HEK293 (cell line): ENCODE results near the gene SOX11.

Source experiments
- CTCF ChIA-PET: fragments of 350-600 bp; formaldehyde crosslinking; extraction: SDS; loops from one replicate; lab custom pipeline; 2021; ENCODE audit warnings: antibody characterized with exemption; lab: Yijun Ruan, JAX
- POLR2A ChIA-PET: fragments of 300-600 bp; formaldehyde crosslinking; extraction: SDS; loops from one replicate; lab custom pipeline; 2020; ENCODE audit warnings: antibody characterized with exemption, inconsistent platforms; lab: Yijun Ruan, JAX
- H3K27ac ChIP-seq: fragments of 200-500 bp; sonication (Bioruptor generic); 2 replicates; pipeline ENCODE4 v1.5.1; 2014; ENCODE audit warnings: low read depth, low read length, control low read depth, inconsistent platforms; ENCODE audit errors: extremely low read depth
- H3K36me3 ChIP-seq, 2 experiments: fragments of 200-500 bp in 1 of 2; sonication (Bioruptor generic) in 1 of 2; 1 replicate in 1 of 2; 2 replicates in 1 of 2; pipeline ENCODE4 v1.5.1; 2014 to 2017; ENCODE audit warnings: inconsistent platforms in 2 of 2, low read length in 2 of 2; ENCODE audit not compliant: control insufficient read depth in 2 of 2, insufficient read depth in 1 of 2
- H3K4me1 ChIP-seq: fragments of 200-500 bp; sonication (Bioruptor generic); 2 replicates; pipeline ENCODE4 v1.5.1; 2014; ENCODE audit warnings: mild to moderate bottlenecking, low read length, inconsistent platforms; ENCODE audit not compliant: control insufficient read depth, insufficient read depth
- H3K4me3 ChIP-seq: 2 replicates; pipeline ENCODE4 v1.5.1; 2011; ENCODE audit warnings: low read depth, mild to moderate bottlenecking, control low read depth, low read length, moderate library complexity
- H3K9me3 ChIP-seq: fragments of 200-500 bp; sonication (Bioruptor generic); 2 replicates; pipeline ENCODE4 v1.5.1; 2014; ENCODE audit warnings: low read depth, low read length, inconsistent platforms; ENCODE audit not compliant: control insufficient read depth, insufficient read depth
- EGR2 ChIP-seq: fragments of 450-650 bp; formaldehyde crosslinking; IDR thresholded peaks from 2 replicates; pipeline ENCODE4 v1.5.1; 2016; ENCODE audit warnings: low read depth, missing biosample characterization, missing genetic modification characterization
- GLIS2 ChIP-seq: fragments of 450-650 bp; formaldehyde crosslinking; IDR thresholded peaks from 2 replicates; pipeline ENCODE4 v1.5.1; 2016; ENCODE audit warnings: missing biosample characterization, missing genetic modification characterization
- OSR2 ChIP-seq: fragments of 450-650 bp; formaldehyde crosslinking; IDR thresholded peaks from 2 replicates; pipeline ENCODE4 v1.5.1; 2016; ENCODE audit warnings: missing biosample characterization, missing genetic modification characterization
- SCRT1 ChIP-seq: fragments of 450-650 bp; formaldehyde crosslinking; IDR thresholded peaks from 2 replicates; pipeline ENCODE4 v1.5.1; 2016; ENCODE audit warnings: missing biosample characterization, missing genetic modification characterization, borderline replicate concordance
- ZBTB1 ChIP-seq: fragments of 450-650 bp; formaldehyde crosslinking; IDR thresholded peaks from 2 replicates; pipeline ENCODE4 v1.5.1; 2016; ENCODE audit warnings: missing biosample characterization, missing genetic modification characterization
- ZBTB17 ChIP-seq: fragments of 450-650 bp; formaldehyde crosslinking; IDR thresholded peaks from 2 replicates; pipeline ENCODE4 v1.5.1; 2016; ENCODE audit warnings: missing biosample characterization, missing genetic modification characterization
- ZNF10 ChIP-seq: fragments of 450-650 bp; formaldehyde crosslinking; IDR thresholded peaks from 2 replicates; pipeline ENCODE4 v1.5.1; 2017; ENCODE audit warnings: missing biosample characterization, missing genetic modification characterization
- ZNF2 ChIP-seq: fragments of 450-650 bp; formaldehyde crosslinking; IDR thresholded peaks from 2 replicates; pipeline ENCODE4 v1.5.1; 2016; ENCODE audit warnings: missing biosample characterization, missing genetic modification characterization
- ZNF391 ChIP-seq: fragments of 450-650 bp; formaldehyde crosslinking; IDR thresholded peaks from 2 replicates; pipeline ENCODE4 v1.5.1; 2016; ENCODE audit warnings: low read depth, missing biosample characterization, missing genetic modification characterization, borderline replicate concordance
- ZNF513 ChIP-seq: fragments of 450-650 bp; IDR thresholded peaks from 2 replicates; pipeline ENCODE4 v1.5.1; 2018; ENCODE audit warnings: missing biosample characterization, missing genetic modification characterization
- ZNF555 ChIP-seq: fragments of 450-650 bp; formaldehyde crosslinking; conservative IDR thresholded peaks from 2 replicates; pipeline ENCODE4 v1.5.1; 2017; ENCODE audit warnings: missing biosample characterization, mild to moderate bottlenecking, missing genetic modification characterization, inconsistent platforms
- ZNF624 ChIP-seq: fragments of 450-650 bp; formaldehyde crosslinking; IDR thresholded peaks from 2 replicates; pipeline ENCODE4 v1.5.1; 2017; ENCODE audit warnings: missing biosample characterization, missing genetic modification characterization
- TF ChIP-seq, protein P1 (sequence below): fragments of 450-650 bp; formaldehyde crosslinking; IDR thresholded peaks from 2 replicates; pipeline ENCODE4 v1.5.1; 2016; ENCODE audit warnings: missing biosample characterization, missing genetic modification characterization
- TF ChIP-seq, protein P2 (sequence below): fragments of 450-650 bp; formaldehyde crosslinking; IDR thresholded peaks from 2 replicates; pipeline ENCODE4 v1.5.1; 2017; ENCODE audit warnings: missing biosample characterization, missing genetic modification characterization
- TF ChIP-seq, protein P3 (sequence below): fragments of 450-650 bp; formaldehyde crosslinking; IDR thresholded peaks from 2 replicates; pipeline ENCODE4 v1.5.1; 2016; ENCODE audit warnings: missing biosample characterization, missing genetic modification characterization, low read depth

Gene SOX11

DNA sequence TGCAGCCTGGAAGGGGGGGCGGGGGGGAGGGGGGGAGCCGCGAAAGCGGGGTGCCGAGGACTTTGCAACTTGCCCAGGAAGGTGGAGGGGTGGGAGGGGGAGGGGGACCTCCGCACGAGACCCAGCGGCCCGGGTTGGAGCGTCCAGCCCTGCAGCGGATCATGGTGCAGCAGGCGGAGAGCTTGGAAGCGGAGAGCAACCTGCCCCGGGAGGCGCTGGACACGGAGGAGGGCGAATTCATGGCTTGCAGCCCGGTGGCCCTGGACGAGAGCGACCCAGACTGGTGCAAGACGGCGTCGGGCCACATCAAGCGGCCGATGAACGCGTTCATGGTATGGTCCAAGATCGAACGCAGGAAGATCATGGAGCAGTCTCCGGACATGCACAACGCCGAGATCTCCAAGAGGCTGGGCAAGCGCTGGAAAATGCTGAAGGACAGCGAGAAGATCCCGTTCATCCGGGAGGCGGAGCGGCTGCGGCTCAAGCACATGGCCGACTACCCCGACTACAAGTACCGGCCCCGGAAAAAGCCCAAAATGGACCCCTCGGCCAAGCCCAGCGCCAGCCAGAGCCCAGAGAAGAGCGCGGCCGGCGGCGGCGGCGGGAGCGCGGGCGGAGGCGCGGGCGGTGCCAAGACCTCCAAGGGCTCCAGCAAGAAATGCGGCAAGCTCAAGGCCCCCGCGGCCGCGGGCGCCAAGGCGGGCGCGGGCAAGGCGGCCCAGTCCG lies 540 bp downstream of the SOX11 start:
- no peak for TF ChIP-seq ZNF624 (tag by site-specific recombination)
- TF ChIP-seq ZNF2: no peak
- no peak for TF ChIP-seq ZBTB1 (tag by site-specific recombination)
- TF ChIP-seq, protein P1, sequence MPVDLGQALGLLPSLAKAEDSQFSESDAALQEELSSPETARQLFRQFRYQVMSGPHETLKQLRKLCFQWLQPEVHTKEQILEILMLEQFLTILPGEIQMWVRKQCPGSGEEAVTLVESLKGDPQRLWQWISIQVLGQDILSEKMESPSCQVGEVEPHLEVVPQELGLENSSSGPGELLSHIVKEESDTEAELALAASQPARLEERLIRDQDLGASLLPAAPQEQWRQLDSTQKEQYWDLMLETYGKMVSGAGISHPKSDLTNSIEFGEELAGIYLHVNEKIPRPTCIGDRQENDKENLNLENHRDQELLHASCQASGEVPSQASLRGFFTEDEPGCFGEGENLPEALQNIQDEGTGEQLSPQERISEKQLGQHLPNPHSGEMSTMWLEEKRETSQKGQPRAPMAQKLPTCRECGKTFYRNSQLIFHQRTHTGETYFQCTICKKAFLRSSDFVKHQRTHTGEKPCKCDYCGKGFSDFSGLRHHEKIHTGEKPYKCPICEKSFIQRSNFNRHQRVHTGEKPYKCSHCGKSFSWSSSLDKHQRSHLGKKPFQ: no peak
- no peak for TF ChIP-seq GLIS2 (tag by site-specific recombination)
- TF ChIP-seq ZNF10 (tag by site-specific recombination): no peak
- no peak for TF ChIP-seq ZNF555 (tag by site-specific recombination)
- TF ChIP-seq ZNF391 (tag by site-specific recombination): no peak
- TF ChIP-seq OSR2: no peak
- TF ChIP-seq, protein P2, sequence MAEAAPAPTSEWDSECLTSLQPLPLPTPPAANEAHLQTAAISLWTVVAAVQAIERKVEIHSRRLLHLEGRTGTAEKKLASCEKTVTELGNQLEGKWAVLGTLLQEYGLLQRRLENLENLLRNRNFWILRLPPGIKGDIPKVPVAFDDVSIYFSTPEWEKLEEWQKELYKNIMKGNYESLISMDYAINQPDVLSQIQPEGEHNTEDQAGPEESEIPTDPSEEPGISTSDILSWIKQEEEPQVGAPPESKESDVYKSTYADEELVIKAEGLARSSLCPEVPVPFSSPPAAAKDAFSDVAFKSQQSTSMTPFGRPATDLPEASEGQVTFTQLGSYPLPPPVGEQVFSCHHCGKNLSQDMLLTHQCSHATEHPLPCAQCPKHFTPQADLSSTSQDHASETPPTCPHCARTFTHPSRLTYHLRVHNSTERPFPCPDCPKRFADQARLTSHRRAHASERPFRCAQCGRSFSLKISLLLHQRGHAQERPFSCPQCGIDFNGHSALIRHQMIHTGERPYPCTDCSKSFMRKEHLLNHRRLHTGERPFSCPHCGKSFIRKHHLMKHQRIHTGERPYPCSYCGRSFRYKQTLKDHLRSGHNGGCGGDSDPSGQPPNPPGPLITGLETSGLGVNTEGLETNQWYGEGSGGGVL (tag by site-specific recombination): no peak
- TF ChIP-seq EGR2: no peak
- no peak for TF ChIP-seq SCRT1 (tag by site-specific recombination)
- TF ChIP-seq, protein P3, sequence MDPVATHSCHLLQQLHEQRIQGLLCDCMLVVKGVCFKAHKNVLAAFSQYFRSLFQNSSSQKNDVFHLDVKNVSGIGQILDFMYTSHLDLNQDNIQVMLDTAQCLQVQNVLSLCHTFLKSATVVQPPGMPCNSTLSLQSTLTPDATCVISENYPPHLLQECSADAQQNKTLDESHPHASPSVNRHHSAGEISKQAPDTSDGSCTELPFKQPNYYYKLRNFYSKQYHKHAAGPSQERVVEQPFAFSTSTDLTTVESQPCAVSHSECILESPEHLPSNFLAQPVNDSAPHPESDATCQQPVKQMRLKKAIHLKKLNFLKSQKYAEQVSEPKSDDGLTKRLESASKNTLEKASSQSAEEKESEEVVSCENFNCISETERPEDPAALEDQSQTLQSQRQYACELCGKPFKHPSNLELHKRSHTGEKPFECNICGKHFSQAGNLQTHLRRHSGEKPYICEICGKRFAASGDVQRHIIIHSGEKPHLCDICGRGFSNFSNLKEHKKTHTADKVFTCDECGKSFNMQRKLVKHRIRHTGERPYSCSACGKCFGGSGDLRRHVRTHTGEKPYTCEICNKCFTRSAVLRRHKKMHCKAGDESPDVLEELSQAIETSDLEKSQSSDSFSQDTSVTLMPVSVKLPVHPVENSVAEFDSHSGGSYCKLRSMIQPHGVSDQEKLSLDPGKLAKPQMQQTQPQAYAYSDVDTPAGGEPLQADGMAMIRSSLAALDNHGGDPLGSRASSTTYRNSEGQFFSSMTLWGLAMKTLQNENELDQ (tag by site-specific recombination): no peak
- peak overlapping the region; percentile 68 for H3K4me3 ChIP-seq
- POLR2A ChIA-PET: interaction anchor here (0.6 to 1.7 kb wide), 11 partner anchors 11 to 1405 kb away, joined by 3 to 8 read pairs (median 3); no protein-coding TSS in a partner anchor
- 0 out of 3 replicates have a peak, but pooled peaks cover 0 to 4% of the 10 kb centered on the region in 2 experiments for H3K36me3 ChIP-seq
- CTCF ChIA-PET: interaction anchor here (1.7 kb wide), 1 partner anchor 617 kb away, joined by 3 read pairs; no protein-coding TSS in a partner anchor
- H3K27ac ChIP-seq: peak overlapping the region; percentile 81
- H3K4me1 ChIP-seq: no peaks in the 10 kb centered on the region
- H3K9me3 ChIP-seq: no peaks in the 10 kb centered on the region

DNA sequence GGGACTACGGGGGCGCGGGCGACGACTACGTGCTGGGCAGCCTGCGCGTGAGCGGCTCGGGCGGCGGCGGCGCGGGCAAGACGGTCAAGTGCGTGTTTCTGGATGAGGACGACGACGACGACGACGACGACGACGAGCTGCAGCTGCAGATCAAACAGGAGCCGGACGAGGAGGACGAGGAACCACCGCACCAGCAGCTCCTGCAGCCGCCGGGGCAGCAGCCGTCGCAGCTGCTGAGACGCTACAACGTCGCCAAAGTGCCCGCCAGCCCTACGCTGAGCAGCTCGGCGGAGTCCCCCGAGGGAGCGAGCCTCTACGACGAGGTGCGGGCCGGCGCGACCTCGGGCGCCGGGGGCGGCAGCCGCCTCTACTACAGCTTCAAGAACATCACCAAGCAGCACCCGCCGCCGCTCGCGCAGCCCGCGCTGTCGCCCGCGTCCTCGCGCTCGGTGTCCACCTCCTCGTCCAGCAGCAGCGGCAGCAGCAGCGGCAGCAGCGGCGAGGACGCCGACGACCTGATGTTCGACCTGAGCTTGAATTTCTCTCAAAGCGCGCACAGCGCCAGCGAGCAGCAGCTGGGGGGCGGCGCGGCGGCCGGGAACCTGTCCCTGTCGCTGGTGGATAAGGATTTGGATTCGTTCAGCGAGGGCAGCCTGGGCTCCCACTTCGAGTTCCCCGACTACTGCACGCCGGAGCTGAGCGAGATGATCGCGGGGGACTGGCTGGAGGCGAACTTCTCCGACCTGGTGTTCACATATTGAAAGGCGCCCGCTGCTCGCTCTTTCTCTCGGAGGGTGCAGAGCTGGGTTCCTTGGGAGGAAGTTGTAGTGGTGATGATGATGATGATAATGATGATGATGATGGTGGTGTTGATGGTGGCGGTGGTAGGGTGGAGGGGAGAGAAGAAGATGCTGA lies 1.4 kb downstream of the SOX11 start:
- H3K9me3 ChIP-seq: no peaks in the 10 kb centered on the region
- peak overlapping the region; percentile 68 for H3K4me3 ChIP-seq
- ChIA-PET CTCF (interaction anchor here (0.7 to 1.7 kb wide), 3 partner anchors 617 to 1274 kb away, joined by 3 read pairs; partner anchors contain the start of gene CMPK2), POLR2A (interaction anchor here (0.5 to 1.7 kb wide), 4 partner anchors 9 to 45 kb away, joined by 3 to 7 read pairs (median 4); no protein-coding TSS in a partner anchor)
- H3K36me3 ChIP-seq: 0 out of 3 replicates have a peak, but pooled peaks cover 0 to 4% of the 10 kb centered on the region in 2 experiments
- H3K27ac ChIP-seq: peak overlapping the region; percentile 81
- H3K4me1 ChIP-seq: no peaks in the 10 kb centered on the region
- TF ChIP-seq ZBTB17 (tag by site-specific recombination): no peak
- TF ChIP-seq ZNF513: peak; percentile 45; the same call in 1 of the 2 replicates
